ENCODE results near the gene NFATC2IP. TPM values are rescaled to one million over a fixed set of nuclear protein-coding genes. Genes with fewer than 3 reads are reported as not detected.

Gene NFATC2IP
- total and polyA plus RNA-seq, 9 of the 15 experiments (the other 6 are each of a cell fraction or from before 2014, with no cell fraction given), result 15.6 to 106 (median 46.9) TPM

DNA sequence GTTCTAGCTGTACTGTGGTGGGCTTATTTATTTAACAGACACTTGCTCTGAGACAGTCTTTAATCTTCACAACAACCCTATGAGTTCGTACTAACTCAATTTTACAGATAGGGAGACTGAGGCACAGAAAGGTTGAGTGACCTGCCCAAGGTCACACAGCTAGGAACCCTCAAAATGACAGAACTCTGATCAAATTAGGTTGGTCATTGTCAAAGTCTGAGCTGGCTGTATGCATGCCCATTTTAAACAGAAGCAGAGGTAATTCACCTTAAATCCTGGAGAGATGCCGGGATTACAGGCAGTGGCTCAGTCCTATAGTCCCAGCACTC, 59.1 kb downstream of the NFATC2IP start (continued):
- TF ChIP-seq, protein P1, sequence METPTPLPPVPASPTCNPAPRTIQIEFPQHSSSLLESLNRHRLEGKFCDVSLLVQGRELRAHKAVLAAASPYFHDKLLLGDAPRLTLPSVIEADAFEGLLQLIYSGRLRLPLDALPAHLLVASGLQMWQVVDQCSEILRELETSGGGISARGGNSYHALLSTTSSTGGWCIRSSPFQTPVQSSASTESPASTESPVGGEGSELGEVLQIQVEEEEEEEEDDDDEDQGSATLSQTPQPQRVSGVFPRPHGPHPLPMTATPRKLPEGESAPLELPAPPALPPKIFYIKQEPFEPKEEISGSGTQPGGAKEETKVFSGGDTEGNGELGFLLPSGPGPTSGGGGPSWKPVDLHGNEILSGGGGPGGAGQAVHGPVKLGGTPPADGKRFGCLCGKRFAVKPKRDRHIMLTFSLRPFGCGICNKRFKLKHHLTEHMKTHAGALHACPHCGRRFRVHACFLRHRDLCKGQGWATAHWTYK (CRISPR knock-in tag; IDR thresholded peaks at IDR 0.05), result 0 out of 2 replicates have a peak, but pooled peaks have one; percentile 6
- TF ChIP-seq NR2C1 (IDR thresholded peaks at IDR 0.05), result no peak
- TF ChIP-seq NR2C1 (tag; IDR thresholded peaks at IDR 0.05), result 0 out of 2 replicates have a peak, but pooled peaks have one; percentile 1
- TF ChIP-seq, protein P2, sequence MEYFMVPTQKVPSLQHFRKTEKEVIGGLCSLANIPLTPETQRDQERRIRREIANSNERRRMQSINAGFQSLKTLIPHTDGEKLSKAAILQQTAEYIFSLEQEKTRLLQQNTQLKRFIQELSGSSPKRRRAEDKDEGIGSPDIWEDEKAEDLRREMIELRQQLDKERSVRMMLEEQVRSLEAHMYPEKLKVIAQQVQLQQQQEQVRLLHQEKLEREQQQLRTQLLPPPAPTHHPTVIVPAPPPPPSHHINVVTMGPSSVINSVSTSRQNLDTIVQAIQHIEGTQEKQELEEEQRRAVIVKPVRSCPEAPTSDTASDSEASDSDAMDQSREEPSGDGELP (CRISPR knock-in tag; IDR thresholded peaks at IDR 0.05; ENCODE audit: borderline replicate concordance), result no peak
- TF ChIP-seq, protein P3, sequence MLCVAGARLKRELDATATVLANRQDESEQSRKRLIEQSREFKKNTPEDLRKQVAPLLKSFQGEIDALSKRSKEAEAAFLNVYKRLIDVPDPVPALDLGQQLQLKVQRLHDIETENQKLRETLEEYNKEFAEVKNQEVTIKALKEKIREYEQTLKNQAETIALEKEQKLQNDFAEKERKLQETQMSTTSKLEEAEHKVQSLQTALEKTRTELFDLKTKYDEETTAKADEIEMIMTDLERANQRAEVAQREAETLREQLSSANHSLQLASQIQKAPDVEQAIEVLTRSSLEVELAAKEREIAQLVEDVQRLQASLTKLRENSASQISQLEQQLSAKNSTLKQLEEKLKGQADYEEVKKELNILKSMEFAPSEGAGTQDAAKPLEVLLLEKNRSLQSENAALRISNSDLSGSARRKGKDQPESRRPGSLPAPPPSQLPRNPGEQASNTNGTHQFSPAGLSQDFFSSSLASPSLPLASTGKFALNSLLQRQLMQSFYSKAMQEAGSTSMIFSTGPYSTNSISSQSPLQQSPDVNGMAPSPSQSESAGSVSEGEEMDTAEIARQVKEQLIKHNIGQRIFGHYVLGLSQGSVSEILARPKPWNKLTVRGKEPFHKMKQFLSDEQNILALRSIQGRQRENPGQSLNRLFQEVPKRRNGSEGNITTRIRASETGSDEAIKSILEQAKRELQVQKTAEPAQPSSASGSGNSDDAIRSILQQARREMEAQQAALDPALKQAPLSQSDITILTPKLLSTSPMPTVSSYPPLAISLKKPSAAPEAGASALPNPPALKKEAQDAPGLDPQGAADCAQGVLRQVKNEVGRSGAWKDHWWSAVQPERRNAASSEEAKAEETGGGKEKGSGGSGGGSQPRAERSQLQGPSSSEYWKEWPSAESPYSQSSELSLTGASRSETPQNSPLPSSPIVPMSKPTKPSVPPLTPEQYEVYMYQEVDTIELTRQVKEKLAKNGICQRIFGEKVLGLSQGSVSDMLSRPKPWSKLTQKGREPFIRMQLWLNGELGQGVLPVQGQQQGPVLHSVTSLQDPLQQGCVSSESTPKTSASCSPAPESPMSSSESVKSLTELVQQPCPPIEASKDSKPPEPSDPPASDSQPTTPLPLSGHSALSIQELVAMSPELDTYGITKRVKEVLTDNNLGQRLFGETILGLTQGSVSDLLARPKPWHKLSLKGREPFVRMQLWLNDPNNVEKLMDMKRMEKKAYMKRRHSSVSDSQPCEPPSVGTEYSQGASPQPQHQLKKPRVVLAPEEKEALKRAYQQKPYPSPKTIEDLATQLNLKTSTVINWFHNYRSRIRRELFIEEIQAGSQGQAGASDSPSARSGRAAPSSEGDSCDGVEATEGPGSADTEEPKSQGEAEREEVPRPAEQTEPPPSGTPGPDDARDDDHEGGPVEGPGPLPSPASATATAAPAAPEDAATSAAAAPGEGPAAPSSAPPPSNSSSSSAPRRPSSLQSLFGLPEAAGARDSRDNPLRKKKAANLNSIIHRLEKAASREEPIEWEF (CRISPR knock-in tag; IDR thresholded peaks at IDR 0.05), result 0 out of 2 replicates have a peak, but pooled peaks have one; percentile 68
- no peak for TF ChIP-seq ARHGAP35 (IDR thresholded peaks at IDR 0.05; ENCODE audit: partially characterized antibody)
- no peak for TF ChIP-seq ZNF143 (CRISPR knock-in tag; IDR thresholded peaks at IDR 0.05)
- TF ChIP-seq NONO (IDR thresholded peaks at IDR 0.05; ENCODE audit: low read depth in 2 of 2, low read length in 1 of 2), result no peak
- TF ChIP-seq KDM1A (IDR thresholded peaks at IDR 0.05), result peak in 1 of 2 experiments; percentile 30; a peak in 2 of 4 replicates
- 0 out of 2 replicates have a peak, but pooled peaks have one; percentile 34 for TF ChIP-seq DMBX1 (CRISPR knock-in tag; IDR thresholded peaks at IDR 0.05; ENCODE audit: borderline replicate concordance)
- TF ChIP-seq NR2C2 (CRISPR knock-in tag; IDR thresholded peaks at IDR 0.05), result no peak
- 0 out of 2 replicates have a peak, but pooled peaks have one; percentile 2 for TF ChIP-seq NR2C2 (tag; IDR thresholded peaks at IDR 0.05)
- peak; percentile 77 for TF ChIP-seq RBM25 (IDR thresholded peaks at IDR 0.05; ENCODE audit: low read depth, low read length, severe bottlenecking)
- TF ChIP-seq NFE2 (IDR thresholded peaks at IDR 0.05; ENCODE audit: low read depth), result no peak
- 0 out of 2 replicates have a peak, but pooled peaks have one; percentile 8 for TF ChIP-seq ZNF76 (CRISPR knock-in tag; IDR thresholded peaks at IDR 0.05; ENCODE audit: borderline replicate concordance)
- peak; percentile 84 for TF ChIP-seq ZFP36 (IDR thresholded peaks at IDR 0.05; ENCODE audit: low read depth, low read length, partially characterized antibody)
- TF ChIP-seq BCOR (IDR thresholded peaks at IDR 0.05), result peak; percentile 71
- TF ChIP-seq, protein P4, sequence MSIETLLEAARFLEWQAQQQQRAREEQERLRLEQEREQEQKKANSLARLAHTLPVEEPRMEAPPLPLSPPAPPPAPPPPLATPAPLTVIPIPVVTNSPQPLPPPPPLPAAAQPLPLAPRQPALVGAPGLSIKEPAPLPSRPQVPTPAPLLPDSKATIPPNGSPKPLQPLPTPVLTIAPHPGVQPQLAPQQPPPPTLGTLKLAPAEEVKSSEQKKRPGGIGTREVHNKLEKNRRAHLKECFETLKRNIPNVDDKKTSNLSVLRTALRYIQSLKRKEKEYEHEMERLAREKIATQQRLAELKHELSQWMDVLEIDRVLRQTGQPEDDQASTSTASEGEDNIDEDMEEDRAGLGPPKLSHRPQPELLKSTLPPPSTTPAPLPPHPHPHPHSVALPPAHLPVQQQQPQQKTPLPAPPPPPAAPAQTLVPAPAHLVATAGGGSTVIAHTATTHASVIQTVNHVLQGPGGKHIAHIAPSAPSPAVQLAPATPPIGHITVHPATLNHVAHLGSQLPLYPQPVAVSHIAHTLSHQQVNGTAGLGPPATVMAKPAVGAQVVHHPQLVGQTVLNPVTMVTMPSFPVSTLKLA (conservative IDR thresholded peaks at IDR 0.05), result 0 out of 4 replicates have a peak, but pooled peaks of 1 of the 2 experiments have one; percentile 11

All from K562 (cell line).